CD14-positive monocyte (primary cell): ENCODE results near the gene AIRE. TPM values are rescaled to one million over a fixed set of nuclear protein-coding genes. Genes with fewer than 3 reads are reported as not detected.

Experiments used
- DNase-seq, 3 donors: peaks; one replicate each; pipeline ENCODE4 v3.0.0-alpha.2; 2011 to 2022
- H2AFZ ChIP-seq: 2 replicates; pipeline ENCODE4 v1.6.0; 2012; ENCODE audit warnings: mild to moderate bottlenecking, low read depth, low read length, inconsistent platforms; ENCODE audit not compliant: insufficient read depth, poor library complexity, severe bottlenecking
- H3K27ac ChIP-seq, 2 donors: 1 replicate in 1 of 2; 2 replicates in 1 of 2; pipeline ENCODE4 v1.5.1; 2012 to 2013; ENCODE audit warnings: low read length in 2 of 2, control low read depth in 1 of 2, inconsistent platforms in 1 of 2, low read depth in 1 of 2, mild to moderate bottlenecking in 1 of 2
- H3K27me3 ChIP-seq, 2 donors: one replicate each; pipeline versions ENCODE4 v1.6.0 to v1.6.1; 2011 to 2013; ENCODE audit warnings: low read length in 2 of 2; ENCODE audit not compliant: control insufficient read depth in 2 of 2, insufficient read depth in 2 of 2
- H3K36me3 ChIP-seq, 2 donors: replicated peaks in 1 of 2; 1 replicate in 1 of 2; 2 replicates in 1 of 2; pipeline versions ENCODE4 v1.5.1 to v1.6.1; 2012 to 2013; ENCODE audit warnings: low read length in 2 of 2, control low read depth in 1 of 2, inconsistent platforms in 1 of 2, mild to moderate bottlenecking in 1 of 2; ENCODE audit not compliant: insufficient read depth in 2 of 2, control insufficient read depth in 1 of 2
- H3K4me1 ChIP-seq, 2 donors: 1 replicate in 1 of 2; 2 replicates in 1 of 2; pipeline versions ENCODE4 v1.5.1 to v1.6.1; 2012 to 2013; ENCODE audit warnings: low read length in 2 of 2, control low read depth in 1 of 2, inconsistent platforms in 1 of 2, mild to moderate bottlenecking in 1 of 2, moderate library complexity in 1 of 2; ENCODE audit not compliant: insufficient read depth in 2 of 2, control insufficient read depth in 1 of 2
- H3K4me2 ChIP-seq: replicated peaks from 2 replicates; pipeline ENCODE3; 2012; ENCODE audit warnings: low read length, moderate library complexity, mild to moderate bottlenecking; ENCODE audit not compliant: poor library complexity, severe bottlenecking; ENCODE audit errors: extremely low read depth
- H3K4me3 ChIP-seq, 3 experiments: fragments of 200-600 bp in 1 of 3; sonication (generic) in 1 of 3; replicated peaks in 1 of 3; 1 replicate in 2 of 3; 2 replicates in 1 of 3; pipeline ENCODE4 v1.5.1; 2011 to 2013; ENCODE audit warnings: low read length in 3 of 3, mild to moderate bottlenecking in 3 of 3, control low read depth in 2 of 3, low read depth in 2 of 3, inconsistent platforms in 1 of 3, moderate library complexity in 1 of 3
- H3K79me2 ChIP-seq: 2 replicates; pipeline ENCODE4 v1.6.0; 2012; ENCODE audit warnings: mild to moderate bottlenecking, control low read depth, inconsistent platforms, low read length, moderate library complexity; ENCODE audit not compliant: insufficient read depth
- H3K9ac ChIP-seq: 2 replicates; pipeline ENCODE4 v1.6.0; 2017; ENCODE audit warnings: low read length, mild to moderate bottlenecking; ENCODE audit not compliant: insufficient read depth, poor library complexity, severe bottlenecking
- H3K9me3 ChIP-seq, 2 donors: replicated peaks in 1 of 2; 1 replicate in 1 of 2; 2 replicates in 1 of 2; pipeline versions ENCODE4 v1.5.1 to v1.6.1; 2012 to 2013; ENCODE audit warnings: low read length in 2 of 2, control low read depth in 1 of 2; ENCODE audit not compliant: control insufficient read depth in 1 of 2, insufficient read depth in 1 of 2
- H4K20me1 ChIP-seq: 2 replicates; pipeline ENCODE4 v1.6.0; 2012; ENCODE audit warnings: mild to moderate bottlenecking, low read length, control low read depth, moderate library complexity; ENCODE audit not compliant: insufficient read depth
- H3K27ac Mint-ChIP-seq, 7 donors: one replicate each; pipeline ENCODE4 v1.8.0; 2020; ENCODE audit warnings: mild to moderate bottlenecking in 7 of 7, mixed read lengths in 7 of 7, moderate library complexity in 6 of 7, inconsistent platforms in 2 of 7
- H3K27me3 Mint-ChIP-seq, 3 donors: one replicate each; pipeline ENCODE4 v1.8.0; 2021 to 2022; ENCODE audit warnings: low read depth in 3 of 3, mild to moderate bottlenecking in 3 of 3, mixed read lengths in 3 of 3, moderate library complexity in 3 of 3, inconsistent platforms in 1 of 3
- H3K36me3 Mint-ChIP-seq, 2 donors: one replicate each; pipeline ENCODE4 v1.8.0; 2020; ENCODE audit warnings: mixed read lengths in 2 of 2, inconsistent platforms in 1 of 2, mild to moderate bottlenecking in 1 of 2
- H3K4me1 Mint-ChIP-seq: one replicate; pipeline ENCODE4 v1.8.0; 2020; ENCODE audit warnings: mild to moderate bottlenecking, mixed read lengths
- H3K4me3 Mint-ChIP-seq, 2 donors: one replicate each; pipeline ENCODE4 v1.8.0; 2020; ENCODE audit warnings: mild to moderate bottlenecking in 2 of 2, mixed read lengths in 2 of 2, moderate library complexity in 1 of 2
- H3K9me3 Mint-ChIP-seq, 7 donors: one replicate each; pipeline ENCODE4 v1.8.0; 2020 to 2022; ENCODE audit warnings: mixed read lengths in 7 of 7, mild to moderate bottlenecking in 6 of 7, moderate library complexity in 6 of 7, inconsistent platforms in 2 of 7
- WGBS: methylation state at CpG from one replicate; pipeline ENCODE4 v1.1.5; 2013; ENCODE audit warnings: missing lambda C conversion rate; ENCODE audit not compliant: insufficient coverage; 5-methylcytosine and 5-hydroxymethylcytosine counted together
- intact Hi-C, 2 donors: fragments of 100-400 bp; cut with micrococcal nuclease; formaldehyde crosslinking; loops; one replicate each; pipeline versions ENCODE4 v1.15.0 to v1.15.1; 2023
- polyA plus RNA-seq, 3 donors: library from polyadenylated mRNA; depleted of rRNA in 1 of 3; unstranded in 2 of 3; stranded (reverse) in 1 of 3; fragments of 300-500 nt in 2 of 3; fragments of >200 nt in 1 of 3; fragmentation: Illumina TruSeq in 2 of 3; gene quantifications; 1 replicate in 2 of 3; 2 replicates in 1 of 3; pipeline ENCODE4 v1.2.3, GENCODE V29; 2012 to 2021
- TF ChIP-seq, protein P1 (sequence below): fragments of 200-600 bp; IDR thresholded peaks from one replicate; pipeline ENCODE4 v1.8.0; 2022; ENCODE audit warnings: antibody characterized with exemption, mild to moderate bottlenecking

The AIRE gene
- polyA plus RNA-seq, 3 donors = not detected

DNA sequence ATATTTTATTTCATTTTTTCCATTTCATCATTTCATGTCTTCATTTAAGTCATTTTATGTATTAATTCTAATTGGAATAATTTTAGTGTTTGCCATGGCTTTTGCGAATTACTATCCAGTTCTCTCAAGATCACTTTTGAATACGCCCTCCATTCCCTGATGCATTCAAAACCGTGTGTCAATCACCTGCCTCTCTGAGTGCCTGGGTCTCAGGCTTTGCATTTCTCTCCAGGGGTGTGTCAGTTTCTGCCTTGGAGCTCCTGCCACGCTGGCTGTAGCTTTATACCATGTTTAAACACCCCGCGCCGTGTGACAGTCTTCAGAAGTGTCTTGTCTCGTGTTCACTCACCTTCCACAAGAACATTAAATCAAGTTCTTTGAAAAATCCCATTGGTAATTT is 16.6 kb upstream of the AIRE start:
- H3K27me3 ChIP-seq = no peaks in the 10 kb centered on the region
- H4K20me1 ChIP-seq = no peaks in the 10 kb centered on the region
- TF ChIP-seq, protein P1, sequence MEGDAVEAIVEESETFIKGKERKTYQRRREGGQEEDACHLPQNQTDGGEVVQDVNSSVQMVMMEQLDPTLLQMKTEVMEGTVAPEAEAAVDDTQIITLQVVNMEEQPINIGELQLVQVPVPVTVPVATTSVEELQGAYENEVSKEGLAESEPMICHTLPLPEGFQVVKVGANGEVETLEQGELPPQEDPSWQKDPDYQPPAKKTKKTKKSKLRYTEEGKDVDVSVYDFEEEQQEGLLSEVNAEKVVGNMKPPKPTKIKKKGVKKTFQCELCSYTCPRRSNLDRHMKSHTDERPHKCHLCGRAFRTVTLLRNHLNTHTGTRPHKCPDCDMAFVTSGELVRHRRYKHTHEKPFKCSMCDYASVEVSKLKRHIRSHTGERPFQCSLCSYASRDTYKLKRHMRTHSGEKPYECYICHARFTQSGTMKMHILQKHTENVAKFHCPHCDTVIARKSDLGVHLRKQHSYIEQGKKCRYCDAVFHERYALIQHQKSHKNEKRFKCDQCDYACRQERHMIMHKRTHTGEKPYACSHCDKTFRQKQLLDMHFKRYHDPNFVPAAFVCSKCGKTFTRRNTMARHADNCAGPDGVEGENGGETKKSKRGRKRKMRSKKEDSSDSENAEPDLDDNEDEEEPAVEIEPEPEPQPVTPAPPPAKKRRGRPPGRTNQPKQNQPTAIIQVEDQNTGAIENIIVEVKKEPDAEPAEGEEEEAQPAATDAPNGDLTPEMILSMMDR = no peak
- H3K4me1 Mint-ChIP-seq = peaks cover 2% of the 10 kb centered on the region
- no peaks in the 10 kb centered on the region for H3K79me2 ChIP-seq
- H3K9ac ChIP-seq = no peak overlapping the region
- no peak overlapping the region for H3K27ac Mint-ChIP-seq
- H3K4me3 Mint-ChIP-seq = no peak overlapping the region
- intact Hi-C loops = no loop called here
- no peaks in the 10 kb centered on the region for H3K36me3 Mint-ChIP-seq
- H3K4me1 ChIP-seq = no peaks in the 10 kb centered on the region
- peaks cover 0 to 6% (median 6%) of the 10 kb centered on the region in 3 donors for H3K27me3 Mint-ChIP-seq
- WGBS = 73% methylated on average over 2 of the region's 8 CpGs
- H3K4me2 ChIP-seq = no peak overlapping the region
- H3K27ac ChIP-seq = no peak overlapping the region
- no peak overlapping the region for H3K4me3 ChIP-seq
- H3K36me3 ChIP-seq = no peaks in the 10 kb centered on the region
- H2AFZ ChIP-seq = no peak overlapping the region
- no peak for DNase-seq
- no peaks in the 10 kb centered on the region for H3K9me3 Mint-ChIP-seq
- H3K9me3 ChIP-seq = no peaks in the 10 kb centered on the region

DNA sequence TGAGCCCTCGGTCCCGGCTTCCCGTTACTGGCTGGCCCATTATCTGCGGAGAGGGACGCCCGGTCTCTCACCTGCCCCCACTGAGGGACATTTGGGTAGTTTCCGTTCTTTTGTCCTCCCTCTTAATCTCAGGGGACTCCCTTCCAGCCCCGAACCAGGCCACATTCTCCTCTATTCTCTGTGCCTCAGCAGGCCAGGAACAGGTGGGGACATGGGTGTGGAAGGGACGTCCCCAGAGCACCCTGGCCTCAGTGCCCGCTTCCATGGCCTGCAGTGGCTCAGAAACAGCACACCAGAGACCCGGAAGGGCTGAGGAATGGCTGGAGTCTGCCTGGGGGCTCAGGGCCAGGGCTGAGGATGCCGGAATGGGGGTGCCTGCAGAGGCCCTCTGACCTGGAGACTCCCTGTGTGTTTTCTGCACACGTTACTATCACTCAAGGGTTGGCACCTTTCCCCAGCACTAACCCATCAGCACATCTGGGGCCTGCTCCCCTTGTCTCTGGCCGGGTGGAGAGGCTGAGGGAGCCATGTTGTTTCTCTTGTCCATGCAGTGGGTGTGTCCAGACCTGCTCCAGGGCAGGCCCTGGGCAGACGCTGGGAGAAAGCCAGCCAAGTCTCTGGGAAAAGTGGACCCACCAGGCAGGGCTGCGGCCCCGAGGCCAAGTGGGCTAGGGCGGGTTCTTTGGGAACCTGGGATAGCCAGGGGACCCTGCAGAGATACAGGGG is 14.0 kb upstream of the AIRE start:
- Histone ChIP-seq H3K4me3 (no peak overlapping the region), H3K9me3 (no peaks in the 10 kb centered on the region), H3K79me2 (no peaks in the 10 kb centered on the region), H2AFZ (no peak overlapping the region), H3K4me1 (no peaks in the 10 kb centered on the region), H4K20me1 (no peaks in the 10 kb centered on the region), H3K27ac (no peak overlapping the region), H3K4me2 (no peak overlapping the region), H3K27me3 (no peaks in the 10 kb centered on the region), H3K9ac (no peak overlapping the region), H3K36me3 (no peaks in the 10 kb centered on the region)
- no peaks in the 10 kb centered on the region for H3K36me3 Mint-ChIP-seq
- WGBS = 94% methylated on average over 14 of the region's 18 CpGs
- H3K4me3 Mint-ChIP-seq = no peak overlapping the region
- peaks cover 0 to 6% (median 3%) of the 10 kb centered on the region in 3 donors for H3K27me3 Mint-ChIP-seq
- TF ChIP-seq, protein P1 = no peak
- H3K27ac Mint-ChIP-seq = no peak overlapping the region
- intact Hi-C loops = no loop called here
- peaks cover 0 to 2% (median 0%) of the 10 kb centered on the region in 7 donors for H3K9me3 Mint-ChIP-seq
- DNase-seq = no peak
- H3K4me1 Mint-ChIP-seq = peaks cover 2% of the 10 kb centered on the region
